B cell (primary cell): ENCODE results near the gene SYNGAP1. TPM values are rescaled to one million over a fixed set of nuclear protein-coding genes. Genes with fewer than 3 reads are reported as not detected.
A peak's percentile ranks its signal among the peaks of the same experiment; 100 is the strongest.

ENCODE experiments used
- ATAC-seq: fragments of 200-7000 bp; cut with Tn5 transposase; one replicate; pipeline ENCODE4 v1.10.0; 2021; ENCODE audit warnings: low read depth, mild to moderate bottlenecking, moderate number of reproducible peaks, moderate library complexity
- CTCF ChIA-PET: fragments of 350-600 bp; sonication (Branson Sonifier 250); formaldehyde crosslinking; loops from one replicate; lab custom pipeline; 2021; ENCODE audit warnings: antibody characterized with exemption, inconsistent platforms; lab: Charles Lee
- POLR2A ChIA-PET: fragments of 350-600 bp; sonication (Branson Sonifier 250); formaldehyde crosslinking; loops from one replicate; lab custom pipeline; 2021; ENCODE audit warnings: antibody characterized with exemption; lab: Charles Lee
- DNase-seq: peaks from one replicate; pipeline ENCODE4 v3.0.0; 2013
- H2AFZ ChIP-seq: 2 replicates; pipeline ENCODE4 v1.6.1; 2012; ENCODE audit warnings: mild to moderate bottlenecking, low read depth, low read length; ENCODE audit not compliant: insufficient read depth, poor library complexity, severe bottlenecking
- H3K27ac ChIP-seq, 2 donors: 1 replicate in 1 of 2; 2 replicates in 1 of 2; pipeline ENCODE4 v1.5.1; 2012 to 2013; ENCODE audit warnings: low read length in 2 of 2, mild to moderate bottlenecking in 2 of 2, moderate library complexity in 1 of 2
- H3K27me3 ChIP-seq, 4 experiments: fragments of 200-600 bp in 1 of 4; sonication (generic) in 1 of 4; replicated peaks in 1 of 4; 1 replicate in 2 of 4; 2 replicates in 2 of 4; pipeline versions ENCODE4 v1.6.1 to v1.7.0; 2013 to 2016; ENCODE audit warnings: low read length in 3 of 4, mild to moderate bottlenecking in 2 of 4, mixed read lengths in 1 of 4, moderate library complexity in 1 of 4; ENCODE audit not compliant: insufficient read depth in 4 of 4, control insufficient read depth in 3 of 4; ENCODE audit errors: control extremely low read depth in 1 of 4
- H3K36me3 ChIP-seq, 2 experiments: replicated peaks in 1 of 2; 1 replicate in 1 of 2; 2 replicates in 1 of 2; pipeline versions ENCODE4 v1.6.1 to v1.7.1; 2013; ENCODE audit warnings: low read length in 1 of 2; ENCODE audit not compliant: insufficient read depth in 2 of 2, control insufficient read depth in 1 of 2; ENCODE audit errors: control extremely low read depth in 1 of 2, extremely low read depth in 1 of 2
- H3K4me1 ChIP-seq, 2 donors: fragments of 200-600 bp in 1 of 2; sonication (generic) in 1 of 2; 1 replicate in 1 of 2; 2 replicates in 1 of 2; pipeline versions ENCODE4 v1.5.1 to v1.6.1; 2013 to 2017; ENCODE audit warnings: low read length in 2 of 2; ENCODE audit not compliant: control insufficient read depth in 2 of 2, insufficient read depth in 2 of 2
- H3K4me2 ChIP-seq: replicated peaks from 2 replicates; pipeline ENCODE3; 2012; ENCODE audit warnings: mild to moderate bottlenecking, low read depth, low read length; ENCODE audit not compliant: poor library complexity, severe bottlenecking
- H3K4me3 ChIP-seq, 5 experiments: fragments of 200-600 bp in 1 of 5; sonication (generic) in 1 of 5; 1 replicate in 3 of 5; 2 replicates in 2 of 5; pipeline versions ENCODE4 v1.5.1 to v1.7.0; 2011 to 2016; ENCODE audit warnings: low read length in 4 of 5, mild to moderate bottlenecking in 4 of 5, low read depth in 2 of 5, control low read depth in 1 of 5, moderate library complexity in 1 of 5; ENCODE audit not compliant: insufficient read depth in 1 of 5; ENCODE audit errors: control extremely low read depth in 1 of 5, extremely low read depth in 1 of 5
- H3K79me2 ChIP-seq: fragments of 200-600 bp; sonication (generic); one replicate; pipeline ENCODE4 v1.6.0; 2016; ENCODE audit warnings: low read length; ENCODE audit not compliant: control insufficient read depth, insufficient read depth
- H3K9ac ChIP-seq: fragments of 200-600 bp; sonication (generic); 2 replicates; pipeline ENCODE4 v1.6.1; 2017; ENCODE audit warnings: mild to moderate bottlenecking, low read length, moderate library complexity
- H3K9me3 ChIP-seq, 3 donors: one replicate each; pipeline versions ENCODE4 v1.6.1 to v1.7.1; 2013; ENCODE audit warnings: low read length in 2 of 3; ENCODE audit not compliant: control insufficient read depth in 2 of 3, insufficient read depth in 1 of 3; ENCODE audit errors: control extremely low read depth in 1 of 3
- H4K20me1 ChIP-seq: 2 replicates; pipeline ENCODE4 v1.6.0; 2012; ENCODE audit warnings: mild to moderate bottlenecking, low read length; ENCODE audit not compliant: insufficient read depth, control insufficient read depth, poor library complexity, severe bottlenecking
- H3K27ac Mint-ChIP-seq: one replicate; pipeline ENCODE4 v1.8.0; 2021; ENCODE audit warnings: mixed read lengths
- H3K27me3 Mint-ChIP-seq: one replicate; pipeline ENCODE4 v1.8.0; 2021; ENCODE audit warnings: mixed read lengths
- H3K4me1 Mint-ChIP-seq: one replicate; pipeline ENCODE4 v1.8.0; 2021; ENCODE audit warnings: mixed read lengths
- H3K4me3 Mint-ChIP-seq: one replicate; pipeline ENCODE4 v1.8.0; 2021; ENCODE audit warnings: mixed read lengths
- H3K9me3 Mint-ChIP-seq: one replicate; pipeline ENCODE4 v1.8.0; 2022; ENCODE audit warnings: mixed read lengths; ENCODE audit not compliant: insufficient read depth
- CTCF ChIP-seq: fragments of 200-600 bp; IDR thresholded peaks from one replicate; pipeline ENCODE4 v1.8.0; 2022; ENCODE audit warnings: antibody characterized with exemption, mild to moderate bottlenecking
- EZH2 ChIP-seq: IDR thresholded peaks from 2 replicates; pipeline ENCODE4 v1.6.1; 2012; ENCODE audit warnings: borderline replicate concordance, low read depth, mild to moderate bottlenecking, moderate library complexity, low read length; ENCODE audit not compliant: insufficient read depth, poor library complexity, severe bottlenecking
- WGBS: methylation state at CpG from one replicate; pipeline ENCODE4 v1.1.5; 2013; ENCODE audit warnings: missing lambda C conversion rate; ENCODE audit not compliant: insufficient coverage; 5-methylcytosine and 5-hydroxymethylcytosine counted together
- intact Hi-C: fragments of 100-400 bp; cut with micrococcal nuclease; formaldehyde crosslinking; loops from one replicate; pipeline ENCODE4 v1.10.0; 2022
- polyA plus RNA-seq: library from polyadenylated mRNA; depleted of rRNA; stranded (reverse); fragments of >200 nt; gene quantifications from 2 replicates; pipeline ENCODE4 v1.2.3, GENCODE V29; 2012
- total RNA-seq, 2 donors: library from RNA; stranded (reverse); fragments of 120-200 nt in 1 of 2; gene quantifications; 1 replicate in 1 of 2; 2 replicates in 1 of 2; pipeline versions ENCODE4 v1.2.3 to v1.2.4, GENCODE V29; 2013 to 2022

SYNGAP1 gene
- total and polyA plus RNA-seq, 2 donors (not counting 1 experiment from before 2014, with no cell fraction given), result 18.6 to 43.0 TPM

- Histone ChIP-seq H3K4me2 (no peak overlapping the region), H3K79me2 (peaks cover 6% of the 10 kb centered on the region), H3K36me3 (no peaks in the 10 kb centered on the region), H3K9me3 (no peaks in the 10 kb centered on the region), H2AFZ (no peak overlapping the region), H3K4me1 (peaks cover 31 to 47% of the 10 kb centered on the region in 2 donors), H4K20me1 (no peaks in the 10 kb centered on the region), H3K27me3 (peaks cover 0 to 3% (median 0%) of the 10 kb centered on the region in 4 experiments), H3K9ac (no peak overlapping the region), H3K27ac (no peak overlapping the region), H3K4me3 (no peak overlapping the region)
- peaks cover 4% of the 10 kb centered on the region for H3K27me3 Mint-ChIP-seq
- 100% methylated on average over 2 of the region's 2 CpGs for WGBS
- no peak for ATAC-seq
- TF ChIP-seq EZH2 (no peak), CTCF (no peak)
- peaks cover 52% of the 10 kb centered on the region for H3K4me1 Mint-ChIP-seq
- peak overlapping the region; percentile 92 for H3K4me3 Mint-ChIP-seq
- no peak for DNase-seq
- ChIA-PET CTCF (no interaction called here), POLR2A (no interaction called here)
- no peaks in the 10 kb centered on the region for H3K9me3 Mint-ChIP-seq
- peak overlapping the region; percentile 91 for H3K27ac Mint-ChIP-seq
- intact Hi-C loops, result no loop called here
Measured at GRCh38 chr6:33423777-33424176, 3.9 kb downstream of the SYNGAP1 start.

GRCh38 chr6:33424855-33425667, 5.2 kb downstream of the SYNGAP1 start:
- Histone ChIP-seq H3K4me1 (peaks cover 41 to 48% of the 10 kb centered on the region in 2 donors), H3K9ac (peak overlapping the region; percentile 79), H3K9me3 (no peaks in the 10 kb centered on the region), H3K36me3 (no peaks in the 10 kb centered on the region), H3K4me2 (peak overlapping the region; percentile 92), H3K27ac (peak overlapping the region; percentile 78 to 86), H3K79me2 (peaks cover 6% of the 10 kb centered on the region), H3K4me3 (peak overlapping the region; percentile 48 to 79 (median 62)), H2AFZ (peak overlapping the region; percentile 79), H4K20me1 (no peaks in the 10 kb centered on the region), H3K27me3 (no peaks in the 10 kb centered on the region)
- CTCF ChIA-PET, result interaction anchor here (0.6 to 2.5 kb wide), 13 partner anchors 12 to 160 kb away, joined by 3 to 15 read pairs (median 5); partner anchors contain the start of genes B3GALT4, RPS18, VPS52 and ZBTB22
- H3K27ac Mint-ChIP-seq, result peak overlapping the region; percentile 91
- TF ChIP-seq EZH2 (no peak), CTCF (no peak)
- H3K4me1 Mint-ChIP-seq, result peaks cover 57% of the 10 kb centered on the region
- ATAC-seq, result no peak
- peaks cover 4% of the 10 kb centered on the region for H3K27me3 Mint-ChIP-seq
- intact Hi-C loops, result loop anchor here (1.0 to 5.0 kb wide), 3 partner anchors 34 to 197 kb away; partner anchors contain the start of genes ITPR3, KIFC1 and TAPBP
- no peak for DNase-seq
- H3K4me3 Mint-ChIP-seq, result peak overlapping the region; percentile 92
- POLR2A ChIA-PET, result interaction anchor here (0.5 to 1.6 kb wide), 8 partner anchors 9 to 1778 kb away, joined by 3 to 7 read pairs (median 3); partner anchors contain the start of genes RPS18, VPS52 and ZBTB9
- 25% methylated on average over 12 of the region's 12 CpGs for WGBS
- no peaks in the 10 kb centered on the region for H3K9me3 Mint-ChIP-seq
